Measurements from ENCODE around the gene HDAC6. TPM values are rescaled to one million over a fixed set of nuclear protein-coding genes. Genes with fewer than 3 reads are reported as not detected.

HDAC6 gene
- total RNA-seq, result 100 to 1,000 TPM; 102 to 156 (median 134) TPM

GRCh38 chrX:48801280-48802088 is at the start of gene HDAC6:
HDAC6 (plus strand) TSS chrX:48802067; CDS start chrX:48802693, 626 bp downstream.
- peak in 1 of 2 donors; percentile 31 for TF ChIP-seq POLR2A (IDR thresholded peaks at IDR 0.05)
- TF ChIP-seq, protein P1, sequence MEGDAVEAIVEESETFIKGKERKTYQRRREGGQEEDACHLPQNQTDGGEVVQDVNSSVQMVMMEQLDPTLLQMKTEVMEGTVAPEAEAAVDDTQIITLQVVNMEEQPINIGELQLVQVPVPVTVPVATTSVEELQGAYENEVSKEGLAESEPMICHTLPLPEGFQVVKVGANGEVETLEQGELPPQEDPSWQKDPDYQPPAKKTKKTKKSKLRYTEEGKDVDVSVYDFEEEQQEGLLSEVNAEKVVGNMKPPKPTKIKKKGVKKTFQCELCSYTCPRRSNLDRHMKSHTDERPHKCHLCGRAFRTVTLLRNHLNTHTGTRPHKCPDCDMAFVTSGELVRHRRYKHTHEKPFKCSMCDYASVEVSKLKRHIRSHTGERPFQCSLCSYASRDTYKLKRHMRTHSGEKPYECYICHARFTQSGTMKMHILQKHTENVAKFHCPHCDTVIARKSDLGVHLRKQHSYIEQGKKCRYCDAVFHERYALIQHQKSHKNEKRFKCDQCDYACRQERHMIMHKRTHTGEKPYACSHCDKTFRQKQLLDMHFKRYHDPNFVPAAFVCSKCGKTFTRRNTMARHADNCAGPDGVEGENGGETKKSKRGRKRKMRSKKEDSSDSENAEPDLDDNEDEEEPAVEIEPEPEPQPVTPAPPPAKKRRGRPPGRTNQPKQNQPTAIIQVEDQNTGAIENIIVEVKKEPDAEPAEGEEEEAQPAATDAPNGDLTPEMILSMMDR (IDR thresholded peaks at IDR 0.05), result no peak

GRCh38 chrX:48752498-48752897 is 49.4 kb upstream of the HDAC6 start:
- no peaks in the 10 kb centered on the region for H3K4me1 ChIP-seq
- H3K36me3 ChIP-seq, result no peaks in the 10 kb centered on the region
- no peak for DNase-seq
- no peak overlapping the region for H3K27ac ChIP-seq
- H3K27me3 ChIP-seq, result no peaks in the 10 kb centered on the region
- no peak overlapping the region for H3K4me3 ChIP-seq
- no peak for TF ChIP-seq POLR2A (IDR thresholded peaks at IDR 0.05)
- TF ChIP-seq, protein P1 (IDR thresholded peaks at IDR 0.05), result no peak
- no peaks in the 10 kb centered on the region for H3K9me3 ChIP-seq

More at GRCh38 chrX:48801280-48802088, at the start of gene HDAC6:
- H3K36me3 ChIP-seq, result peaks cover 0 to 6% (median 0%) of the 10 kb centered on the region in 3 donors
- peak; percentile 92 to 98 (median 94) for DNase-seq
- peak within 1 kb of the TSS; percentile 88 to 99 (median 96) for H3K27ac ChIP-seq
- no peaks in the 10 kb centered on the region for H3K9me3 ChIP-seq
- no peaks in the 10 kb centered on the region for H3K4me1 ChIP-seq
- peak within 1 kb of the TSS; percentile 54 to 81 (median 69) for H3K4me3 ChIP-seq
- no peaks in the 10 kb centered on the region for H3K27me3 ChIP-seq

DNA sequence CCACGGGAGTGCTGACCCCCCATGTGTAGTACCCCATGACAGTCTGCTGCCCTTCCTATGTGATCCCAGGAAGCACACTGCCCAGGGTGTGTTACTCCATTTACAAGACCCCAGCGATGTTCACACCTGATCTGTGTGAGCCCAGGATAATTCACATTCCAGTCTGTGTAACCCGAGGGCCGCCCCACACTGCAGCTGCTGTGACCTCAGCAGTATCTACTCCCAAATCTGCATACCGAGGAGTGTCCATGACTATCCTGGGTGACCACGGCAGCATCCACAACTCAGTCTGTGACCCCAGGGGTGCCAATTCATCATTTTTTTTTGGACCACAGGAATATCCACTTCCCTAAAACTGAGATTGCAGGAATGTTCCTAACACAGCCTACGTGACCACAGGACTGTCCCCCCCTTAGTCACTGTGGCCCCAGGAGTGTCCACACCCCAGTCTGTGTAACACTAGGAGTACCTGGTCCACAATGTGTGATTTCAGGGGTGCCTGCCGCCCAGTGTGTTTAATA is 48.1 kb upstream of the HDAC6 start:
- TF ChIP-seq, protein P1 (IDR thresholded peaks at IDR 0.05), result no peak
- no peak for TF ChIP-seq POLR2A (IDR thresholded peaks at IDR 0.05)
- no peak for DNase-seq

GRCh38 chrX:48754238-48754637 is 47.6 kb upstream of the HDAC6 start:
- no peak overlapping the region for H3K27ac ChIP-seq
- H3K36me3 ChIP-seq, result no peaks in the 10 kb centered on the region
- TF ChIP-seq POLR2A (IDR thresholded peaks at IDR 0.05), result no peak
- TF ChIP-seq, protein P1 (IDR thresholded peaks at IDR 0.05), result no peak
- DNase-seq, result no peak
- no peaks in the 10 kb centered on the region for H3K4me1 ChIP-seq
- no peaks in the 10 kb centered on the region for H3K27me3 ChIP-seq
- H3K4me3 ChIP-seq, result no peak overlapping the region
- H3K9me3 ChIP-seq, result no peaks in the 10 kb centered on the region

More for the DNA sequence above, 48.1 kb upstream of the HDAC6 start:
- Histone ChIP-seq H3K4me3 (no peak overlapping the region), H3K9me3 (no peaks in the 10 kb centered on the region), H3K27ac (no peak overlapping the region), H3K4me1 (no peaks in the 10 kb centered on the region), H3K36me3 (no peaks in the 10 kb centered on the region), H3K27me3 (no peaks in the 10 kb centered on the region)

DNA sequence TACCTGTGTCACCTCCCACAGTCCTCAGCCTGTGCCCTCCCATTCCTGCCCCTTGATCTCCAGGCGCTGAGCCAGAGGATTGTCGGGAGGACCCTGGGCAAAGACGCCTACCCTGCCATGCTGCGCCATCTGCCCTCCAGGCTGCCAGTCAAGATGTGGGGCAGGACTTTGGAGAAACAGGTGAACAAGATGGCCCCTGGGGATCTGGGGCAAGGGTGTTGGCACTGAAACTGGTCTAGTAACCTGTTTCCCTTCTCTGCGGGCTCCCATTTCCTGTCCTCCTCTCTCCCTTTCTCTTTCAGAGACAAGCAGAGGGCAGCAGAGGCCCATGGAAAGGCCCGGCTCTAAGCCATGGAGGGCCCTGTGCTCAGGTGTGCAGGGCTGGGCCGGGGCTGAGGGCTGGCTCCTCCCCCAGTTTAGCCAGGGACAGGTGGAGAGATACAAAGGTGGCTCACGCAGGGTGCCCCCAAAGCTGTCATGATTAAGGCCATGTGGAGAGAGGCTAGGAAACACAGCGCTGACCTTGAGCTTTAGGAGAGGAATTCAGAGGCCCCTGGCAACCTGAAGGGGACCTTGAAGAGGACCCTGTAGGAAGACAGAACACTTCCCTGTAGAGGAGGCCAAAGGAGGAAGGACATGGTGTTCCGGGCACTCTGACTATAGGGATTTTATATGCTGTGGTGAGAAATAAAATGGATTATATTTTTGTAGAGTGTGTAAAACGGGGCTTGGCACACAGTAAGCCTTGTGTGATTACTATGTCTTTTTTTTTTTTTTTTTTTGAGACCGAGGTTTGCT is 40.0 kb upstream of the HDAC6 start, which contains the start of gene GLOD5:
GLOD5 (plus strand) TSS at position 74 of the 798 bp plus-strand sequence; CDS start at position 118, 44 bp downstream.
- TF ChIP-seq POLR2A (IDR thresholded peaks at IDR 0.05), result no peak
- TF ChIP-seq, protein P1 (IDR thresholded peaks at IDR 0.05), result peak in 3 of 6 experiments; percentile 53 to 65 (median 58)
- H3K4me1 ChIP-seq, result no peaks in the 10 kb centered on the region
- peak within 1 kb of the TSS in 1 of 4 donors; percentile 26 for H3K4me3 ChIP-seq
- H3K27ac ChIP-seq, result peak within 1 kb of the TSS in 2 of 4 donors; percentile 68 to 81
- DNase-seq, result peak in 2 of 3 donors; percentile 78
- no peaks in the 10 kb centered on the region for H3K9me3 ChIP-seq
- H3K36me3 ChIP-seq, result no peaks in the 10 kb centered on the region
- H3K27me3 ChIP-seq, result no peaks in the 10 kb centered on the region

Data from Peyer's patch (tissue), 4 donors.